HCT116 (cell line): Measurements from ENCODE around the gene CAB39. TPM values are rescaled to one million over a fixed set of nuclear protein-coding genes. Genes with fewer than 3 reads are reported as not detected.

Experiments used
- ATAC-seq: fragments of 200-7000 bp; cut with Tn5 transposase; 2 replicates; pipeline ENCODE4 v1.9.1; 2020; ENCODE audit warnings: mild to moderate bottlenecking, moderate library complexity
- BruUV-seq: library from RNA; stranded (reverse); fragments of 400-500 nt; replicated peaks from 2 replicates; lab custom pipeline; 2021; lab: Mats Ljungman, UMichigan
- CTCF ChIA-PET: fragments of 300-600 bp; sonication (Branson Sonifier 250); formaldehyde crosslinking; loops from one replicate; lab custom pipeline; 2021; ENCODE audit warnings: antibody characterized with exemption; lab: Charles Lee
- POLR2A ChIA-PET: fragments of 300-600, 350-600 bp; sonication (Branson Sonifier 250); formaldehyde crosslinking; loops from one replicate; lab custom pipeline; 2021; ENCODE audit warnings: antibody characterized with exemption; lab: Charles Lee
- RAD21 ChIA-PET, 2 experiments: fragments of 300-600 bp; sonication (Branson Sonifier 250); formaldehyde crosslinking; loops; one replicate each; lab custom pipeline; 2023; ENCODE audit warnings: low total read pairs in 2 of 2; ENCODE audit not compliant: uncharacterized antibody in 2 of 2, unreplicated experiment in 2 of 2, low non-redundant PET in 1 of 2; lab: Charles Lee
- DNase-seq: peaks from one replicate; pipeline ENCODE4 v3.0.0-alpha.2; 2010; ENCODE audit warnings: low read depth, low spot score
- H2AFZ ChIP-seq: fragments of 200-600 bp; shearing (Covaris generic), sonication (generic); 2 replicates; pipeline ENCODE4 v1.6.1; 2017; ENCODE audit warnings: low read depth, mixed run types, mixed read lengths, antibody characterized with exemption, low read length; ENCODE audit not compliant: poor library complexity, severe bottlenecking
- H3K27ac ChIP-seq: 2 replicates; pipeline ENCODE4 v1.5.1; 2012; ENCODE audit warnings: low read depth, low read length
- H3K27me3 ChIP-seq: fragments of 200-600 bp; sonication (generic); 2 replicates; pipeline ENCODE4 v1.6.1; 2016; ENCODE audit warnings: mixed run types, low read length, mixed read lengths; ENCODE audit not compliant: insufficient read depth
- H3K36me3 ChIP-seq, 2 experiments: fragments of 200-500 bp in 1 of 2; fragments of 200-600 bp in 1 of 2; sonication (Bioruptor generic) in 1 of 2; sonication (generic) in 1 of 2; 2 replicates each; pipeline versions ENCODE4 v1.5.1 to v1.6.1; 2014 to 2016; ENCODE audit warnings: low read length in 2 of 2, inconsistent platforms in 1 of 2, mixed read lengths in 1 of 2, mixed run types in 1 of 2; ENCODE audit not compliant: insufficient read depth in 2 of 2, control insufficient read depth in 1 of 2
- H3K4me1 ChIP-seq, 2 experiments: fragments of 200-600 bp in 1 of 2; sonication (generic) in 1 of 2; 2 replicates each; pipeline versions ENCODE4 v1.5.1 to v1.6.1; 2012 to 2017; ENCODE audit warnings: low read length in 2 of 2, inconsistent platforms in 1 of 2, mild to moderate bottlenecking in 1 of 2, mixed read lengths in 1 of 2, mixed run types in 1 of 2, moderate library complexity in 1 of 2; ENCODE audit not compliant: insufficient read depth in 2 of 2, control insufficient read depth in 1 of 2
- H3K4me2 ChIP-seq: fragments of 200-600 bp; sonication (generic); 2 replicates; pipeline ENCODE4 v1.6.1; 2017; ENCODE audit warnings: mixed run types, low read length, mixed read lengths
- H3K4me3 ChIP-seq, 2 experiments: fragments of 200-600 bp in 1 of 2; sonication (generic) in 1 of 2; replicated peaks in 1 of 2; 2 replicates each; pipeline ENCODE4 v1.5.1; 2011 to 2016; ENCODE audit warnings: low read length in 2 of 2, control low read depth in 1 of 2, low read depth in 1 of 2, mild to moderate bottlenecking in 1 of 2, mixed read lengths in 1 of 2, mixed run types in 1 of 2
- H3K79me2 ChIP-seq: fragments of 200-600 bp; sonication (generic); 2 replicates; pipeline ENCODE4 v1.6.1; 2017; ENCODE audit warnings: mild to moderate bottlenecking, mixed run types, low read length, moderate library complexity, mixed read lengths; ENCODE audit not compliant: insufficient read depth
- H3K9ac ChIP-seq: fragments of 200-600 bp; sonication (generic); 2 replicates; pipeline ENCODE4 v1.6.1; 2016; ENCODE audit warnings: low read length, mixed read lengths
- H3K9me2 ChIP-seq: fragments of 200-600 bp; sonication (generic), shearing (Covaris generic); 2 replicates; pipeline ENCODE4 v1.6.1; 2017; ENCODE audit warnings: mixed run types, mild to moderate bottlenecking, moderate library complexity; ENCODE audit not compliant: insufficient read depth
- H3K9me3 ChIP-seq, 2 experiments: fragments of 200-500 bp in 1 of 2; fragments of 200-600 bp in 1 of 2; sonication (Bioruptor generic) in 1 of 2; sonication (generic) in 1 of 2; 2 replicates each; pipeline ENCODE4 v1.6.1; 2014 to 2017; ENCODE audit warnings: low read length in 2 of 2, mixed read lengths in 2 of 2, inconsistent platforms in 1 of 2, low read depth in 1 of 2, mild to moderate bottlenecking in 1 of 2, mixed run types in 1 of 2, moderate library complexity in 1 of 2; ENCODE audit not compliant: control insufficient read depth in 1 of 2, insufficient read depth in 1 of 2
- H4K20me1 ChIP-seq: fragments of 200-600 bp; sonication (generic), shearing (Covaris generic); 2 replicates; pipeline ENCODE4 v1.6.1; 2017; ENCODE audit warnings: mixed run types, mild to moderate bottlenecking, moderate library complexity; ENCODE audit not compliant: insufficient read depth
- ATF3 ChIP-seq: IDR thresholded peaks from 2 replicates; pipeline ENCODE4 v1.6.1; 2012
- CBX3 ChIP-seq: IDR thresholded peaks from 2 replicates; pipeline ENCODE4 v1.6.1; 2012; ENCODE audit warnings: low read depth
- CEBPB ChIP-seq: IDR thresholded peaks from 2 replicates; pipeline ENCODE4 v1.6.1; 2012; ENCODE audit warnings: low read depth
- CTCF ChIP-seq, 3 experiments: fragments of 200-600 bp in 1 of 3; sonication (generic) in 1 of 3; IDR thresholded peaks in 2 of 3; conservative IDR thresholded peaks in 1 of 3; 2 replicates each; pipeline ENCODE4 v1.5.1; 2012 to 2017; ENCODE audit warnings: low read depth in 2 of 3, low read length in 2 of 3, antibody characterized with exemption in 1 of 3, borderline replicate concordance in 1 of 3, control low read depth in 1 of 3, mild to moderate bottlenecking in 1 of 3, mixed read lengths in 1 of 3, mixed run types in 1 of 3, moderate library complexity in 1 of 3; ENCODE audit not compliant: insufficient read depth in 1 of 3
- EGR1 ChIP-seq: IDR thresholded peaks from 2 replicates; pipeline ENCODE4 v1.6.1; 2012; ENCODE audit warnings: low read depth
- ELF1 ChIP-seq: IDR thresholded peaks from 2 replicates; pipeline ENCODE4 v1.6.1; 2012; ENCODE audit warnings: low read depth, borderline replicate concordance
- JUND ChIP-seq: IDR thresholded peaks from 2 replicates; pipeline ENCODE4 v1.6.1; 2012
- MAX ChIP-seq: IDR thresholded peaks from 2 replicates; pipeline ENCODE4 v1.6.1; 2012
- RAD21 ChIP-seq: IDR thresholded peaks from 2 replicates; pipeline ENCODE4 v1.6.1; 2012; ENCODE audit warnings: low read depth, mild to moderate bottlenecking
- REST ChIP-seq: IDR thresholded peaks from 2 replicates; pipeline ENCODE4 v1.6.1; 2012; ENCODE audit warnings: low read depth
- SP1 ChIP-seq: IDR thresholded peaks from 2 replicates; pipeline ENCODE4 v1.6.1; 2012; ENCODE audit warnings: low read depth
- SRF ChIP-seq: IDR thresholded peaks from 2 replicates; pipeline ENCODE4 v1.6.1; 2012; ENCODE audit warnings: low read depth
- TCF7L2 ChIP-seq: IDR thresholded peaks from 2 replicates; pipeline ENCODE4 v1.7.0; 2011; ENCODE audit warnings: borderline replicate concordance, inconsistent platforms; ENCODE audit not compliant: insufficient read depth, insufficient read length; ENCODE audit errors: extremely low read depth
- ZNF274 ChIP-seq: fragments of 200-500 bp; sonication (Bioruptor generic); IDR thresholded peaks from 2 replicates; pipeline ENCODE4 v1.6.1; 2014; ENCODE audit warnings: mild to moderate bottlenecking, low read depth, low read length, inconsistent platforms
- intact Hi-C: fragments of 100-400 bp; cut with micrococcal nuclease; formaldehyde crosslinking; loops from 2 replicates; pipeline ENCODE4 v1.10.0; 2022
- total RNA-seq: library from RNA; stranded (reverse); gene quantifications from one replicate; pipeline ENCODE4 v1.2.1, GENCODE V29; 2021; ENCODE audit not compliant: unreplicated experiment

CAB39 gene
- total RNA-seq, 1 experiment from 2014 or later: 63.6 TPM

- TF ChIP-seq REST: no peak
- TF ChIP-seq SRF: no peak
- TF ChIP-seq SP1: no peak
- TF ChIP-seq CTCF (IDR thresholded peaks at IDR 0.05 in 2 of 3, conservative IDR thresholded peaks at IDR 0.05 in 1 of 3; ENCODE audit: borderline replicate concordance in 1 of 3, insufficient read depth in 1 of 3, low read depth in 2 of 3, low read length in 2 of 3): no peak
- no peak for TF ChIP-seq EGR1
- TF ChIP-seq, all 23 proteins: peak for 0
These were observed 46.2 kb upstream of the CAB39 start (continued) for GRCh38 chr2:230666446-230666845.

- H3K9ac ChIP-seq: no peak overlapping the region
- no peak overlapping the region for H3K27ac ChIP-seq
- TF ChIP-seq ATF3 (no peak), ELF1 (no peak), ZNF274 (no peak), MAX (no peak; the same call in 1 of the 2 replicates), JUND (no peak), RAD21 (no peak), TCF7L2 (no peak), CEBPB (no peak), CBX3 (no peak), CTCF (IDR thresholded peaks at IDR 0.05 in 2 of 3, conservative IDR thresholded peaks at IDR 0.05 in 1 of 3; ENCODE audit: borderline replicate concordance in 1 of 3, insufficient read depth in 1 of 3, low read depth in 2 of 3, low read length in 2 of 3) (no peak), EGR1 (no peak)
These were observed 45.5 kb upstream of the CAB39 start for GRCh38 chr2:230666885-230667712.

More at GRCh38 chr2:230666885-230667712, 45.5 kb upstream of the CAB39 start:
- Histone ChIP-seq H3K9me3 (no peaks in the 10 kb centered on the region), H3K4me1 (peaks cover 18 to 62% of the 10 kb centered on the region in 2 experiments), H3K4me3 (no peak overlapping the region), H3K27me3 (no peaks in the 10 kb centered on the region), H3K4me2 (peak overlapping the region; percentile 18), H3K9me2 (no peaks in the 10 kb centered on the region), H3K36me3 (no peaks in the 10 kb centered on the region), H2AFZ (no peak overlapping the region), H3K79me2 (no peaks in the 10 kb centered on the region), H4K20me1 (no peaks in the 10 kb centered on the region)
- ChIA-PET POLR2A (interaction anchor here (0.6 kb wide), 1 partner anchor 22 kb away, joined by 3 read pairs; no protein-coding TSS in a partner anchor), RAD21 (no interaction called here), CTCF (no interaction called here)
- BruUV-seq: no TSS peak
- DNase-seq (no peak), ATAC-seq (0 out of 2 replicates have a peak, but pooled peaks have one; percentile 19)
- intact Hi-C loops: no loop called here
